CD8-positive, alpha-beta memory T cell (primary cell): ENCODE measurements around the gene IQGAP1. TPM values are rescaled to one million over a fixed set of nuclear protein-coding genes. Genes with fewer than 3 reads are reported as not detected.
A peak's percentile ranks its signal among the peaks of the same experiment; 100 is the strongest.

ENCODE experiments used
- CTCF ChIA-PET: fragments of 350-600 bp; sonication (Branson Sonifier 250); formaldehyde crosslinking; loops from one replicate; lab custom pipeline; 2021; ENCODE audit warnings: antibody characterized with exemption; lab: Charles Lee
- POLR2A ChIA-PET: fragments of 350-600 bp; sonication (Branson Sonifier 250); formaldehyde crosslinking; loops from one replicate; lab custom pipeline; 2021; ENCODE audit warnings: antibody characterized with exemption; lab: Charles Lee
- DNase-seq, 5 donors: peaks; one replicate each; pipeline versions ENCODE4 v3.0.0 to v3.0.0-alpha.2; 2020 to 2022; ENCODE audit warnings: mixed read lengths in 1 of 5
- H3K27ac ChIP-seq: one replicate; pipeline ENCODE4 v1.7.0; 2013; ENCODE audit warnings: low read depth, mild to moderate bottlenecking, low read length, moderate library complexity
- H3K27me3 ChIP-seq: 2 replicates; pipeline ENCODE4 v1.7.0; 2013; ENCODE audit warnings: low read length, mild to moderate bottlenecking; ENCODE audit not compliant: insufficient read depth, poor library complexity, severe bottlenecking
- H3K36me3 ChIP-seq: 2 replicates; pipeline ENCODE4 v1.7.0; 2013; ENCODE audit warnings: mild to moderate bottlenecking, low read length, moderate library complexity; ENCODE audit not compliant: insufficient read depth
- H3K4me1 ChIP-seq: 2 replicates; pipeline ENCODE4 v1.7.0; 2013; ENCODE audit warnings: mild to moderate bottlenecking, low read length, moderate library complexity; ENCODE audit not compliant: insufficient read depth
- H3K4me3 ChIP-seq: 2 replicates; pipeline ENCODE4 v1.7.0; 2013; ENCODE audit warnings: mild to moderate bottlenecking, low read length
- H3K9me3 ChIP-seq: 2 replicates; pipeline ENCODE4 v1.7.0; 2013; ENCODE audit warnings: mild to moderate bottlenecking, low read length
- H3K27ac Mint-ChIP-seq, 8 donors: one replicate each; pipeline ENCODE4 v1.8.0; 2020 to 2021; ENCODE audit warnings: mixed read lengths in 8 of 8, mild to moderate bottlenecking in 6 of 8, inconsistent platforms in 3 of 8, moderate library complexity in 3 of 8
- H3K27me3 Mint-ChIP-seq, 2 donors: one replicate each; pipeline ENCODE4 v1.8.0; 2020 to 2021; ENCODE audit warnings: mixed read lengths in 2 of 2, mild to moderate bottlenecking in 1 of 2, moderate library complexity in 1 of 2
- H3K36me3 Mint-ChIP-seq, 3 donors: one replicate each; pipeline ENCODE4 v1.8.0; 2020 to 2021; ENCODE audit warnings: mixed read lengths in 3 of 3, inconsistent platforms in 1 of 3, mild to moderate bottlenecking in 1 of 3
- H3K4me1 Mint-ChIP-seq, 3 donors: one replicate each; pipeline ENCODE4 v1.8.0; 2020 to 2021; ENCODE audit warnings: mixed read lengths in 3 of 3, inconsistent platforms in 1 of 3, mild to moderate bottlenecking in 1 of 3
- H3K4me3 Mint-ChIP-seq, 7 donors: one replicate each; pipeline ENCODE4 v1.8.0; 2020 to 2021; ENCODE audit warnings: mixed read lengths in 7 of 7, mild to moderate bottlenecking in 6 of 7, moderate library complexity in 4 of 7, inconsistent platforms in 2 of 7
- H3K9me3 Mint-ChIP-seq, 5 donors: one replicate each; pipeline ENCODE4 v1.8.0; 2020 to 2022; ENCODE audit warnings: mixed read lengths in 5 of 5, mild to moderate bottlenecking in 3 of 5, moderate library complexity in 2 of 5, inconsistent platforms in 1 of 5
- polyA plus RNA-seq: library from polyadenylated mRNA; unstranded; fragments of 300-500 nt; fragmentation: Illumina TruSeq; gene quantifications from one replicate; pipeline ENCODE4 v1.2.3, GENCODE V29; 2021
- total RNA-seq, 2 experiments: library from RNA; stranded (reverse); gene quantifications; one replicate each; pipeline ENCODE4 v1.2.3, GENCODE V29; 2021

Gene IQGAP1
- total and polyA plus RNA-seq, 3 experiments from 2014 or later = 151 to 176 (median 173) TPM

- Histone ChIP-seq H3K4me3 (no peak overlapping the region), H3K27me3 (no peaks in the 10 kb centered on the region), H3K27ac (no peak overlapping the region), H3K9me3 (no peaks in the 10 kb centered on the region), H3K4me1 (peaks cover 14% of the 10 kb centered on the region), H3K36me3 (no peaks in the 10 kb centered on the region)
- no peaks in the 10 kb centered on the region for H3K27me3 Mint-ChIP-seq
- H3K36me3 Mint-ChIP-seq = peaks cover 0 to 45% (median 0%) of the 10 kb centered on the region in 3 donors
- DNase-seq = no peak
- H3K4me1 Mint-ChIP-seq = peaks cover 35 to 51% (median 47%) of the 10 kb centered on the region in 3 donors
- POLR2A ChIA-PET = no interaction called here
- peak overlapping the region in 6 of 8 donors; percentile 43 to 93 (median 80) for H3K27ac Mint-ChIP-seq
- CTCF ChIA-PET = interaction anchor here (0.6 to 1.8 kb wide), 2 partner anchors 42 to 106 kb away, joined by 3 to 4 read pairs; no protein-coding TSS in a partner anchor
- no peaks in the 10 kb centered on the region for H3K9me3 Mint-ChIP-seq
- H3K4me3 Mint-ChIP-seq = no peak overlapping the region
Observed at GRCh38 chr15:90425726-90426346, 37.8 kb downstream of the IQGAP1 start.

GRCh38 chr15:90427185-90427584 lies 39.1 kb downstream of the IQGAP1 start:
- H3K27me3 ChIP-seq = no peaks in the 10 kb centered on the region
- H3K4me3 Mint-ChIP-seq = no peak overlapping the region
- CTCF ChIA-PET = no interaction called here

DNA sequence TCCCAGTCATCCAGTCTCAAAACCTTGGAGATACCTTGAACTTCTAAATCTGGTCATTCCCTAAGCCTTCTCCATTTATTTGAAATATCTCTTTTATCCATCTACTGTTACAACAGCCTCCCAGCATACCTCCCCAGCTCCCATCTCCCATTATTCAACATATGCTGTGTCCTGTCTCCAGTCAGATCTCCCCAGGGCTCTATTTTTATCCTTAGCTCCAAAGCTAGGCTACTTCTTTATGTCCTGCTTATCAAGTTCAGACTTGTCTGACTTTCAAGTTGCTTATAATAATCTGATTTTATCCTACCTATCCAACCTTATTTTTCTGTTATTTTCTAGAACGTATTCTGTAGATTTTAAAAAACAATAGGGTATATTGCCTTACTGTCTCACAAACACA lies 44.2 kb downstream of the IQGAP1 start:
- Mint-ChIP-seq H3K9me3 (no peaks in the 10 kb centered on the region), H3K27ac (peak overlapping the region in 5 of 8 donors; percentile 12 to 72 (median 66)), H3K4me3 (no peak overlapping the region), H3K36me3 (peaks cover 4 to 80% (median 13%) of the 10 kb centered on the region in 3 donors), H3K27me3 (no peaks in the 10 kb centered on the region), H3K4me1 (peaks cover 37 to 49% (median 45%) of the 10 kb centered on the region in 3 donors)
- CTCF ChIA-PET = no interaction called here
- H3K27me3 ChIP-seq = no peaks in the 10 kb centered on the region
- H3K4me3 ChIP-seq = no peak overlapping the region
- POLR2A ChIA-PET = no interaction called here
- no peak for DNase-seq
- H3K36me3 ChIP-seq = no peaks in the 10 kb centered on the region
- H3K4me1 ChIP-seq = no peaks in the 10 kb centered on the region
- no peak overlapping the region for H3K27ac ChIP-seq
- no peaks in the 10 kb centered on the region for H3K9me3 ChIP-seq

More at GRCh38 chr15:90427185-90427584, 39.1 kb downstream of the IQGAP1 start:
- peaks cover 36 to 49% (median 47%) of the 10 kb centered on the region in 3 donors for H3K4me1 Mint-ChIP-seq
- Histone ChIP-seq H3K4me3 (no peak overlapping the region), H3K4me1 (peaks cover 14% of the 10 kb centered on the region), H3K27ac (no peak overlapping the region), H3K36me3 (no peaks in the 10 kb centered on the region), H3K9me3 (no peaks in the 10 kb centered on the region)
- no peak for DNase-seq
- POLR2A ChIA-PET = no interaction called here
- no peaks in the 10 kb centered on the region for H3K9me3 Mint-ChIP-seq
- H3K27me3 Mint-ChIP-seq = no peaks in the 10 kb centered on the region
- H3K27ac Mint-ChIP-seq = peak overlapping the region in 4 of 8 donors; percentile 27 to 69 (median 42)
- peaks cover 0 to 51% (median 2%) of the 10 kb centered on the region in 3 donors for H3K36me3 Mint-ChIP-seq

DNA sequence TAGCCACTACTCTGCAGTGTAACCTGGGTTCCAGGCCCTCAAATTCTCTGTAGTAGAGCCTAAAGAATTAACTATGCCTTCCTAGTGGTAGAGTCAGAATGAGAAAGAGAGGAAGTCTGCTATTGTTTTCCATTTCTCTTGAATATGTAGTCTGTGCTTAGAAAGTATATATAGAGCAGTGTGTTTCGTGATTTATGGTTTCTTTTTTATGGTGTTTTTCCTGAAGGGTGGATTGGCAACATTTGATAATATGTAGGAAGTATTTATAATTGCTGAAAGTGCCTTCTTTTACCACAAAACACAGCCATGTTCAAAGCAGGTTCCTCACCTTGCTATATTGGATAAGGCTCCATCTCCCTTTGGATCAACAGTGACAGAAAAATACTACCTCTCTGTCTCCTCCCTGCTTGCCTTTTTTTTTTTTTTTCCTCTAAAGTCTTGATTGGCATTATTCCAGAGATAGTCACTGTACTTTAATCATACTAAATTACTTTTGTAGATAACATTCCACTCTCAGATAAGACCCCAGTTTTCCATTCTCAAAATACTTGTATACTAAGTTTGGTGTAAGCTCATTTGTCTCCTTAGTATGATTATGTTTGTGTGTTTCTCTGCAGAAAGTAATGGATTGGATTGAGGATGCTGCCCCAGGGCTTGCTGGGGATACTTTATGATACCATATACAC lies 47.8 kb downstream of the IQGAP1 start:
- H3K9me3 Mint-ChIP-seq = no peaks in the 10 kb centered on the region
- no peaks in the 10 kb centered on the region for H3K27me3 ChIP-seq
- peaks cover 41 to 52% (median 52%) of the 10 kb centered on the region in 3 donors for H3K4me1 Mint-ChIP-seq
- ChIA-PET POLR2A (no interaction called here), CTCF (no interaction called here)
- peaks cover 4 to 73% (median 19%) of the 10 kb centered on the region in 3 donors for H3K36me3 Mint-ChIP-seq
- H3K4me1 ChIP-seq = no peaks in the 10 kb centered on the region
- no peak overlapping the region for H3K4me3 Mint-ChIP-seq
- H3K4me3 ChIP-seq = no peak overlapping the region
- no peaks in the 10 kb centered on the region for H3K27me3 Mint-ChIP-seq
- DNase-seq = no peak
- H3K27ac Mint-ChIP-seq = peak overlapping the region in 7 of 8 donors; percentile 4 to 75 (median 35)
- no peaks in the 10 kb centered on the region for H3K9me3 ChIP-seq
- no peaks in the 10 kb centered on the region for H3K36me3 ChIP-seq
- H3K27ac ChIP-seq = no peak overlapping the region

GRCh38 chr15:90436952-90437351 lies 48.9 kb downstream of the IQGAP1 start:
- H3K4me1 Mint-ChIP-seq = peaks cover 37 to 49% (median 45%) of the 10 kb centered on the region in 3 donors
- H3K4me3 Mint-ChIP-seq = no peak overlapping the region
- peak overlapping the region in 6 of 8 donors; percentile 1 to 88 (median 48) for H3K27ac Mint-ChIP-seq
- peaks cover 10 to 80% (median 24%) of the 10 kb centered on the region in 3 donors for H3K36me3 Mint-ChIP-seq
- CTCF ChIA-PET = no interaction called here
- POLR2A ChIA-PET = no interaction called here
- Histone ChIP-seq H3K36me3 (peaks cover 6% of the 10 kb centered on the region), H3K9me3 (no peaks in the 10 kb centered on the region), H3K4me1 (no peaks in the 10 kb centered on the region), H3K27me3 (no peaks in the 10 kb centered on the region), H3K27ac (no peak overlapping the region), H3K4me3 (no peak overlapping the region)
- DNase-seq = no peak
- no peaks in the 10 kb centered on the region for H3K9me3 Mint-ChIP-seq
- no peaks in the 10 kb centered on the region for H3K27me3 Mint-ChIP-seq

- no peaks in the 10 kb centered on the region for H3K27me3 Mint-ChIP-seq
- POLR2A ChIA-PET = no interaction called here
- no peak overlapping the region for H3K4me3 Mint-ChIP-seq
- H3K27ac Mint-ChIP-seq = no peak overlapping the region
- no peaks in the 10 kb centered on the region for H3K4me1 ChIP-seq
- CTCF ChIA-PET = no interaction called here
- no peaks in the 10 kb centered on the region for H3K9me3 Mint-ChIP-seq
- peaks cover 32 to 45% (median 39%) of the 10 kb centered on the region in 3 donors for H3K4me1 Mint-ChIP-seq
- no peak for DNase-seq
- peaks cover 10 to 81% (median 21%) of the 10 kb centered on the region in 3 donors for H3K36me3 Mint-ChIP-seq
- H3K27ac ChIP-seq = no peak overlapping the region
- H3K36me3 ChIP-seq = peaks cover 6% of the 10 kb centered on the region
- H3K27me3 ChIP-seq = no peaks in the 10 kb centered on the region
- H3K9me3 ChIP-seq = no peaks in the 10 kb centered on the region
- no peak overlapping the region for H3K4me3 ChIP-seq
Observed at GRCh38 chr15:90437516-90437915, 49.5 kb downstream of the IQGAP1 start.

DNA sequence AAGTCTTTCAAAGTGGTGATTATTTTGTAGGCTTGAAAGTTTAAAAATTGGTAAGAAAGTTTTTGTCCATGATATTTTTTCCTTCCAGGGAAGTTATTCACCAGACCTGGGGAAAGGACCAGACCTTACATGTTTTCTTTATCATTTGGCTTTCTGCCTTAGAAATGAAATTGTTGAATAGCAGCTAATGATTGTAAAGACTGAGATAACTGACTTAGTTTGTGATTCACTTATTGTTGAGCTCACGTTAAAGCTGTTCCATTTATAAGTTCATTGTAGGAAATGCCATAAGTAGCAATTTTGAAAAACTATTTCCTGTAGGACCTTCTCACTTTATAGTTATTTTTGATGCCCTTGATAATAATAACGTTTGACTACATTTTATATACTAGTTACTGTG lies 51.9 kb downstream of the IQGAP1 start:
- ChIA-PET POLR2A (no interaction called here), CTCF (no interaction called here)
- H3K27ac Mint-ChIP-seq = peak overlapping the region in 3 of 8 donors; percentile 11 to 85 (median 57)
- H3K27ac ChIP-seq = no peak overlapping the region
- H3K36me3 ChIP-seq = peaks cover 14% of the 10 kb centered on the region
- H3K4me3 Mint-ChIP-seq = no peak overlapping the region
- no peaks in the 10 kb centered on the region for H3K27me3 ChIP-seq
- no peaks in the 10 kb centered on the region for H3K9me3 Mint-ChIP-seq
- H3K27me3 Mint-ChIP-seq = no peaks in the 10 kb centered on the region
- no peak overlapping the region for H3K4me3 ChIP-seq
- H3K4me1 ChIP-seq = no peaks in the 10 kb centered on the region
- peaks cover 25 to 39% (median 35%) of the 10 kb centered on the region in 3 donors for H3K4me1 Mint-ChIP-seq
- no peaks in the 10 kb centered on the region for H3K9me3 ChIP-seq
- peaks cover 8 to 81% (median 18%) of the 10 kb centered on the region in 3 donors for H3K36me3 Mint-ChIP-seq
- no peak for DNase-seq

- H3K36me3 Mint-ChIP-seq = peaks cover 6 to 79% (median 18%) of the 10 kb centered on the region in 3 donors
- CTCF ChIA-PET = no interaction called here
- Histone ChIP-seq H3K4me1 (no peaks in the 10 kb centered on the region), H3K9me3 (no peaks in the 10 kb centered on the region), H3K27me3 (no peaks in the 10 kb centered on the region), H3K4me3 (no peak overlapping the region), H3K27ac (no peak overlapping the region), H3K36me3 (peaks cover 14% of the 10 kb centered on the region)
- H3K4me1 Mint-ChIP-seq = peaks cover 21 to 34% (median 28%) of the 10 kb centered on the region in 3 donors
- H3K27ac Mint-ChIP-seq = peak overlapping the region in 5 of 8 donors; percentile 18 to 68 (median 57)
- DNase-seq = no peak
- H3K9me3 Mint-ChIP-seq = no peaks in the 10 kb centered on the region
- H3K4me3 Mint-ChIP-seq = no peak overlapping the region
- POLR2A ChIA-PET = no interaction called here
- H3K27me3 Mint-ChIP-seq = no peaks in the 10 kb centered on the region
Observed at GRCh38 chr15:90441027-90441426, 53.0 kb downstream of the IQGAP1 start.
